ENCODE measurements around the gene SMCO4.
"Not testable (repeated sequence)": the region's sequence is repeated elsewhere in the genome, so short reads cannot be mapped to it uniquely, and the experiment has no call there.

Gene SMCO4

GRCh38 chr11:93543292-93543977, at the start of gene SMCO4:
Gene SMCO4, minus strand, starts transcription at chr11:93543391. Its CDS starts 64,202 bp downstream, at chr11:93479189.
- DNase-seq, result peak; percentile 44

- no peak for DNase-seq
Measured at GRCh38 chr11:93591247-93591898, 48.2 kb upstream of the SMCO4 start.

- no peak for DNase-seq
Measured at GRCh38 chr11:93589347-93589746, 46.2 kb upstream of the SMCO4 start.

- DNase-seq, result no peak
Measured at GRCh38 chr11:93587858-93588581, 44.8 kb upstream of the SMCO4 start.

- not testable (repeated sequence) for DNase-seq
Measured at GRCh38 chr11:93587425-93587824, 44.2 kb upstream of the SMCO4 start.

GRCh38 chr11:93585758-93586157, 42.6 kb upstream of the SMCO4 start:
- DNase-seq, result no peak

GRCh38 chr11:93583490-93583889, 40.3 kb upstream of the SMCO4 start:
- no peak for DNase-seq

GRCh38 chr11:93579187-93579751, 36.1 kb upstream of the SMCO4 start:
- DNase-seq, result no peak

- no peak for DNase-seq
Measured at GRCh38 chr11:93577286-93577685, 34.1 kb upstream of the SMCO4 start.

- not testable (repeated sequence) for DNase-seq
Measured at GRCh38 chr11:93576870-93577269, 33.7 kb upstream of the SMCO4 start.

- no peak for DNase-seq
Measured at GRCh38 chr11:93574638-93575220, 31.5 kb upstream of the SMCO4 start.

- no peak for DNase-seq
Measured at GRCh38 chr11:93573184-93573583, 30.0 kb upstream of the SMCO4 start.

GRCh38 chr11:93572621-93573020, 29.4 kb upstream of the SMCO4 start:
- no peak for DNase-seq

GRCh38 chr11:93572171-93572570, 29.0 kb upstream of the SMCO4 start:
- no peak for DNase-seq

- no peak for DNase-seq
Measured at GRCh38 chr11:93571612-93572011, 28.4 kb upstream of the SMCO4 start.

GRCh38 chr11:93570759-93571413, 27.7 kb upstream of the SMCO4 start:
- DNase-seq, result no peak

GRCh38 chr11:93569496-93569895, 26.3 kb upstream of the SMCO4 start:
- DNase-seq, result no peak

- no peak for DNase-seq
Measured at GRCh38 chr11:93568726-93569125, 25.5 kb upstream of the SMCO4 start.

GRCh38 chr11:93567401-93567895, 24.3 kb upstream of the SMCO4 start:
- no peak for DNase-seq

GRCh38 chr11:93564895-93565294, 21.7 kb upstream of the SMCO4 start:
- DNase-seq, result no peak

- no peak for DNase-seq
Measured at GRCh38 chr11:93563857-93564256, 20.7 kb upstream of the SMCO4 start.

GRCh38 chr11:93560199-93560932, 17.2 kb upstream of the SMCO4 start:
- no peak for DNase-seq

Measured in NCI-H1436 treated with DMSO at 0.1 percent for 48 hours (cell line).